MG63 (cell line): ENCODE results near the gene PCBP1. TPM values are rescaled to one million over a fixed set of nuclear protein-coding genes. Genes with fewer than 3 reads are reported as not detected.

Experiments used
- DNase-seq: peaks from one replicate; pipeline ENCODE4 v3.0.0-alpha.2; 2020
- H3K27me3 ChIP-seq: fragments of 250-450 bp; sonication (Bioruptor Pico); 2 replicates; pipeline ENCODE4 v1.5.1; 2020; ENCODE audit warnings: mild to moderate bottlenecking, moderate library complexity
- H3K36me3 ChIP-seq: fragments of 250-450 bp; sonication (Bioruptor Pico); 2 replicates; pipeline ENCODE4 v1.5.1; 2020; ENCODE audit warnings: mild to moderate bottlenecking, moderate library complexity
- H3K4me3 ChIP-seq: fragments of 250-450 bp; sonication (Bioruptor Pico); 2 replicates; pipeline ENCODE4 v1.5.1; 2020; ENCODE audit warnings: mild to moderate bottlenecking, moderate library complexity
- H3K9me3 ChIP-seq: fragments of 250-450 bp; sonication (Bioruptor Pico); 2 replicates; pipeline ENCODE4 v1.5.1; 2020; ENCODE audit warnings: mild to moderate bottlenecking, moderate library complexity
- total RNA-seq: library from RNA; depleted of rRNA; stranded (reverse); fragments of >200 nt; shearing (Covaris generic); gene quantifications from 2 replicates; pipeline ENCODE4 v1.2.3, GENCODE V29; 2014; ENCODE audit warnings: low replicate concordance

Gene PCBP1
- total RNA-seq, 1 experiment from 2014 or later = 92.9 TPM

GRCh38 chr2:70070542-70071268 is 16.6 kb upstream of the PCBP1 start:
- Histone ChIP-seq H3K36me3 (peaks cover 18% of the 10 kb centered on the region), H3K9me3 (no peaks in the 10 kb centered on the region), H3K4me3 (no peak overlapping the region), H3K27me3 (no peaks in the 10 kb centered on the region)
- peak; percentile 55 for DNase-seq

DNA sequence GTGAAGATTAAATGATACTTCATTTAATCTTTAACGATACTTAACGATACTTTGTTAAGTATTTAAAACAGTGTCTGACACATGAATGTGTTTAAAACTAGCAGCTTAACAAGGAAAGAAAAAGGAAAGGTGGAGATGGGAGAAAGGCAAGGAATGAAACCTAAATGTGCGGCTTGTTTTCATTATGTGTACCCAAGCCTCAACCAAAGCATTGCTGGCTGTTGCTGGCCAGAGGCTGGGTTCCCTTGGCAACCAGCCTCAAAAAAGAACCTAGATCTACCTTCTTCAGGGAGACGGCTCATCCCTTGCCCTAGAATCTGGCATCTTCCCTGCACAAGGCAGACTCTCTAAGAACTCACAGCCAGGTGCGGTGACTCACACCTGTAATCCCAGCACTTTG is 13.8 kb upstream of the PCBP1 start:
- Histone ChIP-seq H3K4me3 (no peak overlapping the region), H3K36me3 (peaks cover 22% of the 10 kb centered on the region)

DNA sequence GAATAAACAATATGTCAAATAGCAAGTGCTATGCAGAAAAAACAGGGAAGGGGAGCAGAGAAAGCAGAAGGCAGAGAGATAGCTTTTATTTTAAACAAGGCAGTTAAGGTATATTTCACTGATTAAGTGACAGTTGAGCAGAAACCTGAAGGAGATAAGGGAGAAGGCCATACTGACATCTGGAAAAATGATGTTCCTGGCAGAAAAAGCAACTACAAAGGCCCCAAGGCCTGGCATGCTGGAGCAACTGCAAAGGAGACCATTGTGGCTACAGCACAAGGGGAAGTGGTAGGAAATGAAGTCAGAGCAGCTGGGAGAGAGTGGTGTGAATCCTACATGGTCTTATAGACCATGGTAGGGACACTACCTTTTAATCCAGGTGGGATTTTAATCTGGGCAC is 8.9 kb upstream of the PCBP1 start:
- Histone ChIP-seq H3K36me3 (peaks cover 41% of the 10 kb centered on the region), H3K4me3 (no peak overlapping the region), H3K9me3 (no peaks in the 10 kb centered on the region), H3K27me3 (no peaks in the 10 kb centered on the region)
- no peak for DNase-seq

More for the DNA sequence above, 13.8 kb upstream of the PCBP1 start:
- H3K9me3 ChIP-seq = no peaks in the 10 kb centered on the region
- DNase-seq = no peak
- H3K27me3 ChIP-seq = no peaks in the 10 kb centered on the region

DNA sequence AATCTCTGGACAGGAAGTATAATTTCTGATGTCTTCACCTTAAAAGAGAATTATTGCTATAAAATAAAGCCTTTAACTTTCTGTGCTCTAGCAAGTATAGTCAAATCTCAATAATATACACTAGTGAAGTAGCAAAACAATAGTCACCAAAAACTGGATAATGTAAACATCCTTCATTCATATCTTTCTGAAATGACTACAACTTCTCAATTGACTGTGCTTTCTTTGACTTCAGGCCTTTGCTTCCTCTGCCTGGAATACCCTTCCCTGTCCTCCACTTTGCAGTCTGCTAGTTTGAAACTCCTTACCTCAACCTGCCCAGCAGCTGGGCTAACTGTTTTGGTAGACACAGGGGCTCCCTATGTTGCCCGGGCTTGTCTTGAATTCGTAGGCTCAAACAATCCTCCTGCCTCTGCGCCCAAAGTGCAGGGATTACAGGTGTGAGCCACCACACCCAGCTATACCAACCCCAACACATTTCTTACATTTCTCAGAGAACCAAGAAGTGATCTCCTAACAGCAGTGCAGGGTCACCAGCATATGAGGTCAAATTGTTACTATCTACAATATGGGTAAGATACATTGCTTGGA is 6.6 kb upstream of the PCBP1 start:
- no peak for DNase-seq
- H3K36me3 ChIP-seq = peaks cover 54% of the 10 kb centered on the region
- H3K4me3 ChIP-seq = no peak overlapping the region
- H3K9me3 ChIP-seq = no peaks in the 10 kb centered on the region
- no peaks in the 10 kb centered on the region for H3K27me3 ChIP-seq

DNA sequence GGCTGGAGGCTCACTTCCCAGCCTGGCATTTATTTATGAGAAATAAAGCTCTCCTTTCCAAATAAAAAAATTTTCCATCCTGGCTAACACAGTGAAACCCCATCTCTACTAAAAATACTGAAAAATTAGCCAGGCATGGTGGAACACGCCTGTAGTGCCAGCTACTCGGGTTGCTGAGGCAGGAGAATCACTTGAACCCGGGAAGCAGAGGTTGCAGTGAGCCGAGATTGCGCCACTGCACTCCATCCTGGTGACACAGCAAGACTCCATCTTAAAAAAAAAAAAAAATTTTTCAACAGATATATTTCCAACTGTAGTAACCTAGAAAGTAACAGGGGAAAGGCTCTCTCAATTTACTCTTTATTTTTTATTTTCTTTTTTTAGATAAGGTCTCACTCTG is 6.1 kb upstream of the PCBP1 start:
- H3K9me3 ChIP-seq = no peaks in the 10 kb centered on the region
- peaks cover 54% of the 10 kb centered on the region for H3K36me3 ChIP-seq
- no peak overlapping the region for H3K4me3 ChIP-seq
- H3K27me3 ChIP-seq = no peaks in the 10 kb centered on the region
- no peak for DNase-seq

- Histone ChIP-seq H3K36me3 (peaks cover 56% of the 10 kb centered on the region), H3K9me3 (no peaks in the 10 kb centered on the region), H3K4me3 (no peak overlapping the region), H3K27me3 (no peaks in the 10 kb centered on the region)
- peak; percentile 43 for DNase-seq
Observed at GRCh38 chr2:70083344-70084156, 3.7 kb upstream of the PCBP1 start.

DNA sequence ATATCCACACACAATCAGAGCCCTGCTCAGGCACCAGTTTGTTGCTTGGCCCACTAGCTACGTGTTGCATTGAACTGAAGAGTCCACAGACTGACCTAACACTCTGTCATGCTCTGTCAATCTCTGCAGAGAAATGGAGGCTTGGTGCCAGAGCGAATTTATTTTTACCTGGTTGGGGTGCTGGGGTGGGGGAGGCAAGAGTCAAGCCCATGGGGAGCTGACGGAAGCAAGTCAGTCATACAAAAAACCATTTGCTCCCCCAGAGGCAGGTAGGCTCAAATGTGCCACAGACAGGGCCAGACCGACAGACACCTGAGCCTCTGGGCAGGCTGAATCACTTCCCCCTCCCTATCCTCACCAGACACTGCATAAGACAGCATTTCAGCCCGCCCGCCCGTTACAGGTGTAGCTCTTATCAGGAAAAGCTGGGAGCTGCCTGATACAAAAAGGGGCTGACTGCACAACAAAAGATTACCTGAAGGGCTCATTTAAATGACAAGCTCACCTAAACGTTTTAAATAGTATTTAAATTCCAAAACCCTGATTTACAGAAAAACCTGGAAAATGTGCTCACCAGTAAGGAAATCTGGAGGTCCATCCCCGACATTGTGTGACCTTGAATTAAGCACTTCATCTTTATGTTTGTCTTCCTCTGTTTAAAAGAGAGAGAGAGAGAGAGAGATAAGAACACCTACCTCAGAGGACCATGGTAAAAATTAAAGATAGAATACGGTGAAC is 2.1 kb upstream of the PCBP1 start:
- H3K9me3 ChIP-seq = no peaks in the 10 kb centered on the region
- no peak for DNase-seq
- no peak overlapping the region; the same call in 1 of the 2 replicates for H3K4me3 ChIP-seq
- H3K27me3 ChIP-seq = no peaks in the 10 kb centered on the region
- peaks cover 67% of the 10 kb centered on the region for H3K36me3 ChIP-seq

- no peaks in the 10 kb centered on the region for H3K9me3 ChIP-seq
- DNase-seq = no peak
- H3K36me3 ChIP-seq = peaks cover 66% of the 10 kb centered on the region
- H3K27me3 ChIP-seq = no peaks in the 10 kb centered on the region
- H3K4me3 ChIP-seq = peak overlapping the region; percentile 95
Observed at GRCh38 chr2:70085711-70086277, 1.5 kb upstream of the PCBP1 start.

- peaks cover 61% of the 10 kb centered on the region for H3K36me3 ChIP-seq
- no peaks in the 10 kb centered on the region for H3K27me3 ChIP-seq
- H3K4me3 ChIP-seq = peak overlapping the region; percentile 95
- peak; percentile 45 for DNase-seq
- no peaks in the 10 kb centered on the region for H3K9me3 ChIP-seq
Observed at GRCh38 chr2:70086278-70086837, 919 bp upstream of the PCBP1 start.

DNA sequence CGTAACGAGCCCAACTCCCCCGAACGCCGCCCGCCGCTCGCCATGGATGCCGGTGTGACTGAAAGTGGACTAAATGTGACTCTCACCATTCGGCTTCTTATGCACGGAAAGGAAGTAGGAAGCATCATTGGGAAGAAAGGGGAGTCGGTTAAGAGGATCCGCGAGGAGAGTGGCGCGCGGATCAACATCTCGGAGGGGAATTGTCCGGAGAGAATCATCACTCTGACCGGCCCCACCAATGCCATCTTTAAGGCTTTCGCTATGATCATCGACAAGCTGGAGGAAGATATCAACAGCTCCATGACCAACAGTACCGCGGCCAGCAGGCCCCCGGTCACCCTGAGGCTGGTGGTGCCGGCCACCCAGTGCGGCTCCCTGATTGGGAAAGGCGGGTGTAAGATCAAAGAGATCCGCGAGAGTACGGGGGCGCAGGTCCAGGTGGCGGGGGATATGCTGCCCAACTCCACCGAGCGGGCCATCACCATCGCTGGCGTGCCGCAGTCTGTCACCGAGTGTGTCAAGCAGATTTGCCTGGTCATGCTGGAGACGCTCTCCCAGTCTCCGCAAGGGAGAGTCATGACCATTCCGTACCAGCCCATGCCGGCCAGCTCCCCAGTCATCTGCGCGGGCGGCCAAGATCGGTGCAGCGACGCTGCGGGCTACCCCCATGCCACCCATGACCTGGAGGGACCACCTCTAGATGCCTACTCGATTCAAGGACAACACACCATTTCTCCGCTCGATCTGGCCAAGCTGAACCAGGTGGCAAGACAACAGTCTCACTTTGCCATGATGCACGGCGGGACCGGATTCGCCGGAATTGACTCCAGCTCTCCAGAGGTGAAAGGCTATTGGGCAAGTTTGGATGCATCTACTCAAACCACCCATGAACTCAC is 673 bp downstream of the PCBP1 start:
- Histone ChIP-seq H3K9me3 (no peaks in the 10 kb centered on the region), H3K27me3 (no peaks in the 10 kb centered on the region), H3K36me3 (peaks cover 52% of the 10 kb centered on the region), H3K4me3 (peak overlapping the region; percentile 95)
- DNase-seq = peak; percentile 55

DNA sequence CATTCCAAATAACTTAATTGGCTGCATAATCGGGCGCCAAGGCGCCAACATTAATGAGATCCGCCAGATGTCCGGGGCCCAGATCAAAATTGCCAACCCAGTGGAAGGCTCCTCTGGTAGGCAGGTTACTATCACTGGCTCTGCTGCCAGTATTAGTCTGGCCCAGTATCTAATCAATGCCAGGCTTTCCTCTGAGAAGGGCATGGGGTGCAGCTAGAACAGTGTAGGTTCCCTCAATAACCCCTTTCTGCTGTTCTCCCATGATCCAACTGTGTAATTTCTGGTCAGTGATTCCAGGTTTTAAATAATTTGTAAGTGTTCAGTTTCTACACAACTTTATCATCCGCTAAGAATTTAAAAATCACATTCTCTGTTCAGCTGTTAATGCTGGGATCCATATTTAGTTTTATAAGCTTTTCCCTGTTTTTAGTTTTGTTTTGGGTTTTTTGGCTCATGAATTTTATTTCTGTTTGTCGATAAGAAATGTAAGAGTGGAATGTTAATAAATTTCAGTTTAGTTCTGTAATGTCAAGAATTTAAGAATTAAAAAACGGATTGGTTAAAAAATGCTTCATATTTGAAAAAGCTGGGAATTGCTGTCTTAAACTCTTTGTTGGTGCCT is 1.4 kb downstream of the PCBP1 start:
- Histone ChIP-seq H3K4me3 (peak overlapping the region; percentile 95), H3K27me3 (no peaks in the 10 kb centered on the region), H3K9me3 (no peaks in the 10 kb centered on the region), H3K36me3 (peaks cover 45% of the 10 kb centered on the region)
- DNase-seq = no peak

DNA sequence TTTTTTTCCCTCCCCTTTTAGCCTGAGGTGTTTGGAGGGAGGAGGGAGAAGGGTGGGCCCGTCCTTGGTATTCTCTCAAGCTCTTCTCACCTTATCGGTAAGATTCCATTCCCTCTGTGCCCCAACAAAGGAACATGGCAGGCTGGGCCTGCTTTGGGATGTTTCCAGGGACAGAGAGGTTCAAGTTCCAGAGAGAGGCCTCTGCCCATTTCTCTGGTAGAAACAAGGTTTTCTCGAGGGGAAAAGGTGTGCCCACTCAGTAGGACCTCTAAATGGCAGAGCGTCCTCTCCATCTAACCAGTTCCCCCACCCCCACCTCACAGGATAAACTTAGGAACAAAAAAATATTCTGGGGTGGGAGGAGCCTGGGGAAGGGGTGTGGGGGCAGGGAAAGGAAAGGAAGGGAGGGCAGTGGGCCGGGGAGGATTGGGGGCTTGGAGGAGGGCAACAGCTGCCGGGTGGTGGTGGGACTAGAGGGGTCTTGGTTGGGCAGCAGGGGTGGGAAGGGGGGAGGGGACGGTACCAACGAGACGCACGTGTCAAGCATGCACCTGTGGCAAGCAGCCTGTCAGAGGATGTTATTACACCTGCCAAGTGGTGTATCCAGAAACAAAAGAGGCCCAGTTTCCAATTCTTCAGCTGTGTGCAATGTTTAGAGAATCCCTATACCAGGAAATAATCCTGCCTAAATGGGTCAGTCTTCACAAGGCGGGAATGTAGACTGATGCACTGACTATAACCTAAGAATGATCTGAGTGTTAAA is 2.1 kb downstream of the PCBP1 start:
- Histone ChIP-seq H3K36me3 (peaks cover 39% of the 10 kb centered on the region), H3K27me3 (no peaks in the 10 kb centered on the region), H3K4me3 (peak overlapping the region; percentile 95), H3K9me3 (no peaks in the 10 kb centered on the region)
- no peak for DNase-seq

GRCh38 chr2:70089983-70090525 is 2.8 kb downstream of the PCBP1 start:
- DNase-seq = no peak
- Histone ChIP-seq H3K4me3 (peak overlapping the region; percentile 95), H3K27me3 (no peaks in the 10 kb centered on the region), H3K9me3 (no peaks in the 10 kb centered on the region), H3K36me3 (peaks cover 34% of the 10 kb centered on the region)

- no peaks in the 10 kb centered on the region for H3K9me3 ChIP-seq
- H3K36me3 ChIP-seq = peaks cover 32% of the 10 kb centered on the region
- no peaks in the 10 kb centered on the region for H3K27me3 ChIP-seq
- no peak overlapping the region for H3K4me3 ChIP-seq
- DNase-seq = no peak
Observed at GRCh38 chr2:70090706-70091334, 3.5 kb downstream of the PCBP1 start.
